Esophagus muscularis mucosa (tissue), 4 donors: ENCODE measurements around the gene SLC37A1. TPM values are rescaled to one million over a fixed set of nuclear protein-coding genes. Genes with fewer than 3 reads are reported as not detected.

Experiments
- DNase-seq: peaks from one replicate; pipeline ENCODE4 v3.0.0-alpha.2; 2017; ENCODE audit errors: extremely low spot score
- H3K27ac ChIP-seq, 4 donors: fragments of 200-600 bp; sonication (generic); replicated peaks in 1 of 4; 1 replicate in 3 of 4; 2 replicates in 1 of 4; pipeline ENCODE4 v1.5.1; 2016 to 2019; ENCODE audit warnings: mild to moderate bottlenecking in 1 of 4
- H3K27me3 ChIP-seq, 4 donors: fragments of 200-600 bp; sonication (generic); one replicate each; pipeline versions ENCODE4 v1.5.1 to v1.6.0; 2016 to 2019
- H3K36me3 ChIP-seq, 4 donors: fragments of 200-600 bp; sonication (generic); one replicate each; pipeline ENCODE4 v1.5.1; 2016 to 2019
- H3K4me1 ChIP-seq, 4 donors: fragments of 200-600 bp; sonication (generic); one replicate each; pipeline ENCODE4 v1.5.1; 2016 to 2019
- H3K4me3 ChIP-seq, 4 donors: fragments of 200-600 bp; sonication (generic); 1 replicate in 2 of 4; 2 replicates in 2 of 4; pipeline ENCODE4 v1.5.1; 2016 to 2019; ENCODE audit warnings: mild to moderate bottlenecking in 4 of 4, moderate library complexity in 1 of 4
- H3K9me3 ChIP-seq, 4 donors: fragments of 200-600 bp; sonication (generic); 1 replicate in 3 of 4; 2 replicates in 1 of 4; pipeline ENCODE4 v1.5.1; 2016 to 2019
- EP300 ChIP-seq: sonication (generic); formaldehyde crosslinking; IDR thresholded peaks from one replicate; pipeline ENCODE4 v1.6.1; 2017; ENCODE audit warnings: antibody characterized with exemption
- POLR2A ChIP-seq: fragments of 450-650 bp; IDR thresholded peaks from one replicate; pipeline ENCODE4 v1.6.1; 2017; ENCODE audit warnings: antibody characterized with exemption, moderate library complexity, mild to moderate bottlenecking, low read depth
- POLR2AphosphoS5 ChIP-seq, 2 donors: sonication (generic); formaldehyde crosslinking; IDR thresholded peaks; one replicate each; pipeline ENCODE4 v1.6.1; 2017; ENCODE audit warnings: antibody characterized with exemption in 2 of 2
- WGBS: methylation state at CpG from one replicate; pipeline ENCODE4 v1.1.5; 2018; 5-methylcytosine and 5-hydroxymethylcytosine counted together
- intact Hi-C: fragments of 100-400 bp; cut with DNase I; formaldehyde crosslinking; loops from one replicate; pipeline ENCODE4 v1.15.1; 2023
- total RNA-seq, 4 donors: library from RNA; depleted of rRNA; stranded (reverse); fragments of >200 nt; gene quantifications; one replicate each; pipeline versions ENCODE4 v1.1.0 to v1.2.1, GENCODE V29; 2016
- TF ChIP-seq, protein P1 (sequence below), 3 experiments: fragments of 200-600 bp in 2 of 3; fragments of 450-650 bp in 1 of 3; sonication (generic) in 2 of 3; IDR thresholded peaks; one replicate each; pipeline ENCODE4 v1.5.1; 2017 to 2019; ENCODE audit warnings: antibody characterized with exemption in 3 of 3, mild to moderate bottlenecking in 2 of 3, moderate library complexity in 1 of 3

The SLC37A1 gene
- total RNA-seq, 4 donors from 2014 or later, result 5.4 to 11.1 (median 7.1) TPM

DNA sequence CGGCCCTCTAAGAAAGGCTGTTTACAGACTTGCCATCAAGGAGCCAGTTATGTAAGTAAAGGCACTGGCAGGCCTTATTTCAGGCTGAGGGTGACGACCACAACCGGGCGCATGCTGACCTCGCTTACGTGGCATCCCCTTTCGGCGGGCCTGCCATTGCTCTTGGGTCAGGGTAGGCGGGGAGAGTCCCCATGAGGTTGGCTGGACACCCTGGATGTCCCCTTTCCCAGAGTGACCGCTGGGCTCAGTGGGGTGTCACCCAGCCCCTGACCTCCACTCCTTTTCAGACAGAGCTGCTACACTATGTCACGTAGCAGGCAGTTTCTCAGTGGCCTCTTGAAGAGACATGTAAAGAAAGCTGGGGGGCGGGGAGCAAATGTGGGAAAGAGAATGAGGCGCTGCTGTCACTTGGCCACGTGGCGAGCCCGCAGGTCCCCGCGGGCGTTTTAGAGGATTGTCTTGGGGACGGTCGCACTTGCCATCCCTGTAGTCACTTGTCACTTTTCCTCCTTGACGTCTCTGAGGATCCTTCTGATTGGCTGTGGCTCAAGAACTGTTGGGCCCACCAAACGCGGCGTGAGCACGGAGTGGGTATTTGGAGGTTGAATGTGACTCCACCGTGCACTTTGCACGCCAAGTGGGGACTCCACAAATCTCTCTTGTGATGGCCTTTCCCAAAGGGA lies 42.2 kb downstream of the SLC37A1 start:
- DNase-seq, result no peak
- WGBS, result 94% methylated on average over 28 of the region's 28 CpGs
- Histone ChIP-seq H3K36me3 (peaks cover 8 to 68% (median 50%) of the 10 kb centered on the region in 4 donors), H3K27me3 (no peaks in the 10 kb centered on the region), H3K27ac (no peak overlapping the region), H3K9me3 (no peaks in the 10 kb centered on the region), H3K4me3 (no peak overlapping the region), H3K4me1 (no peaks in the 10 kb centered on the region)
- no peak for TF ChIP-seq POLR2AphosphoS5 (IDR thresholded peaks at IDR 0.05)
- TF ChIP-seq, protein P1, sequence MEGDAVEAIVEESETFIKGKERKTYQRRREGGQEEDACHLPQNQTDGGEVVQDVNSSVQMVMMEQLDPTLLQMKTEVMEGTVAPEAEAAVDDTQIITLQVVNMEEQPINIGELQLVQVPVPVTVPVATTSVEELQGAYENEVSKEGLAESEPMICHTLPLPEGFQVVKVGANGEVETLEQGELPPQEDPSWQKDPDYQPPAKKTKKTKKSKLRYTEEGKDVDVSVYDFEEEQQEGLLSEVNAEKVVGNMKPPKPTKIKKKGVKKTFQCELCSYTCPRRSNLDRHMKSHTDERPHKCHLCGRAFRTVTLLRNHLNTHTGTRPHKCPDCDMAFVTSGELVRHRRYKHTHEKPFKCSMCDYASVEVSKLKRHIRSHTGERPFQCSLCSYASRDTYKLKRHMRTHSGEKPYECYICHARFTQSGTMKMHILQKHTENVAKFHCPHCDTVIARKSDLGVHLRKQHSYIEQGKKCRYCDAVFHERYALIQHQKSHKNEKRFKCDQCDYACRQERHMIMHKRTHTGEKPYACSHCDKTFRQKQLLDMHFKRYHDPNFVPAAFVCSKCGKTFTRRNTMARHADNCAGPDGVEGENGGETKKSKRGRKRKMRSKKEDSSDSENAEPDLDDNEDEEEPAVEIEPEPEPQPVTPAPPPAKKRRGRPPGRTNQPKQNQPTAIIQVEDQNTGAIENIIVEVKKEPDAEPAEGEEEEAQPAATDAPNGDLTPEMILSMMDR (IDR thresholded peaks at IDR 0.05), result no peak
- TF ChIP-seq EP300, result no peak
- TF ChIP-seq POLR2A, result no peak
- intact Hi-C loops, result no loop called here

DNA sequence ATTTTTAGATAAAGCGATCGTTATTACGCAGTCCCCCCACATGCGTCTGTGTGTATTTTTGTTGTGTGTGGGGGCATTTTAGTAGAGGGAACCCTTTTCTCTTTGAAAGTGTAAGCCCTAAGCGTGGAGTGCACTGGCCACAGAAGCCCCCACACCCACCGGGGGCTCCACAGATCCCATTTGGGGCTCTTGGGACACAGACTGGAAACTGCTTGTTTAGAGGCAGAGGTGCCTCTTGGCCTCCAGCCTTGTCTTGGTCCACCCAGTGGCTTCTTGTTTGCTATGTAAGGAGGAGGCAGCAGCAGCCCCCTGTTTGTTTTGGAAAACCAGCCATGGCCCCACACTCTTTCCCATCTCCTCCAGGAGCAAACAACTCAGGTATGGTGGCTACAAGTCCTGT lies 42.8 kb downstream of the SLC37A1 start:
- H3K4me1 ChIP-seq, result no peaks in the 10 kb centered on the region
- no peak overlapping the region for H3K27ac ChIP-seq
- no peak overlapping the region for H3K4me3 ChIP-seq
- no peak for DNase-seq
- no peak for TF ChIP-seq POLR2A
- TF ChIP-seq, protein P1 (IDR thresholded peaks at IDR 0.05), result no peak
- TF ChIP-seq EP300, result no peak
- TF ChIP-seq POLR2AphosphoS5 (IDR thresholded peaks at IDR 0.05), result no peak
- no peaks in the 10 kb centered on the region for H3K9me3 ChIP-seq
- intact Hi-C loops, result no loop called here
- WGBS, result 91% methylated on average over 6 of the region's 6 CpGs
- no peaks in the 10 kb centered on the region for H3K27me3 ChIP-seq
- H3K36me3 ChIP-seq, result peaks cover 8 to 74% (median 55%) of the 10 kb centered on the region in 4 donors

DNA sequence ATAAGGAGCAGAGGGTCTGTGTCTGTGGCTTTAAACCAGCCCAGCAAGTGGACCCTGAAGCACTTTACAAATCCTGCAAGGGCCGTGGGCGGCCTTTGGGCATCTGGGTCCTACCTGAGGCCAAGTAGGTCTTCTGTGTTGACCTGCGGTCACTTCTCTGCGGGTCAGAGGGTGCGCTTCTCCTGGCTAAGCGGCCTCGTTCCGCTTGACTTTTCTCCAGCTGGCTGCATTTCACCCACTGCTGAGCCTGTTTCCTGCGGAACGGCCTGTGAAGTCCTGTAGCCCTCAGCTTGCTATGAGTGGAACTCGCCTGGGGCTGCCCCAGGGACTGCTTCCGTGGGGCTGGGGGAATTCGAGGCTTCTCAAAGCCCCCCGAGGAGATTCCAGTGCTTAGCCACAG lies 43.3 kb downstream of the SLC37A1 start:
- no peaks in the 10 kb centered on the region for H3K9me3 ChIP-seq
- DNase-seq, result no peak
- no peaks in the 10 kb centered on the region for H3K27me3 ChIP-seq
- WGBS, result 89% methylated on average over 13 of the region's 14 CpGs
- intact Hi-C loops, result no loop called here
- H3K4me3 ChIP-seq, result no peak overlapping the region
- no peak for TF ChIP-seq EP300
- no peak for TF ChIP-seq POLR2AphosphoS5 (IDR thresholded peaks at IDR 0.05)
- TF ChIP-seq, protein P1 (IDR thresholded peaks at IDR 0.05), result no peak
- TF ChIP-seq POLR2A, result no peak
- H3K27ac ChIP-seq, result no peak overlapping the region
- H3K4me1 ChIP-seq, result no peaks in the 10 kb centered on the region
- H3K36me3 ChIP-seq, result peaks cover 13 to 79% (median 60%) of the 10 kb centered on the region in 4 donors

DNA sequence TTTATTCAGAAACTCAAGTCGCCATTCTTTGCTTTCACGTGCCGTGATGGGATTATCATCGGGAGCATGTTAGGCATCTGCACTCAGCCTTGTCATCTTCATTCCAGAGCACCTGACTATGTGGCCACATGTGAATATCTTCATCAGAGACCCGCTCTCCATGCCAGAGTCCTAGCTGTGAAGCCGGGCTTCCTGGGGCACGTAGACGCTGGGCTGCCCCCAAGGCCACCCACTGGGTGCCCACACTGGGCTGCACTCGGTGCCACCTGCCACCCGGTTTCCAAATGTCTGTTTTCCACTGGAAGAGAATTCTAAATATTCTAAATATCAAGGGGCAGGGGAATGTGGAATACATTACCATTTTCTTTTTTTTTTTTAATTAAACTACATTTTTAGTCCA lies 43.8 kb downstream of the SLC37A1 start:
- H3K36me3 ChIP-seq, result peaks cover 16 to 83% (median 64%) of the 10 kb centered on the region in 4 donors
- no peaks in the 10 kb centered on the region for H3K9me3 ChIP-seq
- no peaks in the 10 kb centered on the region for H3K27me3 ChIP-seq
- H3K4me3 ChIP-seq, result no peak overlapping the region
- no peak for DNase-seq
- WGBS, result 94% methylated on average over 10 of the region's 10 CpGs
- H3K27ac ChIP-seq, result no peak overlapping the region
- TF ChIP-seq EP300 (no peak), POLR2AphosphoS5 (IDR thresholded peaks at IDR 0.05) (no peak)
- TF ChIP-seq, protein P1 (IDR thresholded peaks at IDR 0.05), result no peak
- H3K4me1 ChIP-seq, result no peaks in the 10 kb centered on the region
- intact Hi-C loops, result no loop called here

DNA sequence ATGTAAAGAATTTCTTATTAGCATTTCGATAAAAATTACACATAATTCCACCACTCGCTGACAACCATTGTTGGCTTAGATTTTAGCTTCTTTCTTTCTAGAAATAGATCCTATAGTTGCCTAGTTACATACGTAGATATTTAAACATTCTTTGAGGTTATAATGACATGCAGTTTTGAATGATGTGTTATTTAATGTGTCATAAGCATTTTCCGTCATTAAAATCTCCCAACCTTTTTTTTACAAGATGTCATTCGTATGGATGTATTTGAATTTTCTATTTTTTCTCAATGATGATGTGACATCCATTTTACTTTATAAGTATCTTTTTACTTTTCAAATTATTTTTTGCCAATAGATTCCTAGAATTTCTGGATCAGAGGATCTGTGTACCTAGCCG lies 44.7 kb downstream of the SLC37A1 start:
- whole genome bisulfite sequencing, result 89% methylated on average over 6 of the region's 6 CpGs
- Histone ChIP-seq H3K36me3 (peaks cover 16 to 93% (median 74%) of the 10 kb centered on the region in 4 donors), H3K27ac (no peak overlapping the region), H3K9me3 (no peaks in the 10 kb centered on the region), H3K4me3 (no peak overlapping the region), H3K4me1 (no peaks in the 10 kb centered on the region), H3K27me3 (no peaks in the 10 kb centered on the region)
- no peak for DNase-seq
- TF ChIP-seq POLR2AphosphoS5 (IDR thresholded peaks at IDR 0.05), result no peak
- no peak for TF ChIP-seq POLR2A
- TF ChIP-seq EP300, result no peak
- TF ChIP-seq, protein P1 (IDR thresholded peaks at IDR 0.05), result no peak
- intact Hi-C loops, result no loop called here
